Measurements from ENCODE around the gene SPAG7.

SPAG7 gene

GRCh38 chr17:4967539-4968485, at the start of gene SPAG7:
Gene SPAG7, minus strand, starts transcription at chr17:4967817. Its CDS starts 13 bp downstream, at chr17:4967804.
- H3K4me3 ChIP-seq (replicated peaks; ENCODE audit: low read depth, low read length), result peak within 1 kb of the TSS; percentile 94
- DNase-seq (ENCODE audit: low read depth), result peak; percentile 99
- TF ChIP-seq CTCF (IDR thresholded peaks at IDR 0.05; ENCODE audit: low read length, missing control alignments), result no peak

GRCh38 chr17:5014357-5014756, 46.7 kb upstream of the SPAG7 start:
- no peak for DNase-seq (ENCODE audit: low read depth)
- no peak for TF ChIP-seq CTCF (IDR thresholded peaks at IDR 0.05; ENCODE audit: low read length, missing control alignments)
- no peak overlapping the region for H3K4me3 ChIP-seq (replicated peaks; ENCODE audit: low read depth, low read length)

- TF ChIP-seq CTCF (IDR thresholded peaks at IDR 0.05; ENCODE audit: low read length, missing control alignments), result no peak
- DNase-seq (ENCODE audit: low read depth), result peak; percentile 59
- H3K4me3 ChIP-seq (replicated peaks; ENCODE audit: low read depth, low read length), result no peak overlapping the region
Measured at GRCh38 chr17:5011928-5012327, 44.3 kb upstream of the SPAG7 start.

GRCh38 chr17:5003214-5003867, 35.7 kb upstream of the SPAG7 start:
- no peak overlapping the region for H3K4me3 ChIP-seq (replicated peaks; ENCODE audit: low read depth, low read length)
- no peak for TF ChIP-seq CTCF (IDR thresholded peaks at IDR 0.05; ENCODE audit: low read length, missing control alignments)
- DNase-seq (ENCODE audit: low read depth), result no peak

- DNase-seq (ENCODE audit: low read depth), result no peak
- H3K4me3 ChIP-seq (replicated peaks; ENCODE audit: low read depth, low read length), result no peak overlapping the region
- TF ChIP-seq CTCF (IDR thresholded peaks at IDR 0.05; ENCODE audit: low read length, missing control alignments), result no peak
Measured at GRCh38 chr17:5002121-5002788, 34.6 kb upstream of the SPAG7 start.

GRCh38 chr17:5000237-5000639, 32.6 kb upstream of the SPAG7 start:
- no peak for TF ChIP-seq CTCF (IDR thresholded peaks at IDR 0.05; ENCODE audit: low read length, missing control alignments)
- no peak overlapping the region for H3K4me3 ChIP-seq (replicated peaks; ENCODE audit: low read depth, low read length)
- peak; percentile 46 for DNase-seq (ENCODE audit: low read depth)

Data from fibroblast of pulmonary artery (primary cell).